Measurements from ENCODE around the gene PLEKHM1. TPM values are rescaled to one million over a fixed set of nuclear protein-coding genes. Genes with fewer than 3 reads are reported as not detected.

The PLEKHM1 gene
- total and polyA plus RNA-seq, 2 of the 4 experiments (the other 2 are of a cell fraction): 4.7 to 16.4 TPM

GRCh38 chr17:45398800-45399199, 91.7 kb downstream of the PLEKHM1 start:
- Histone ChIP-seq H3K4me1 (ENCODE audit: control insufficient read depth, insufficient read depth, low read length) (peaks cover 5% of the 10 kb centered on the region), H3K23ac (ENCODE audit: low read depth, low read length) (no peak overlapping the region), H3K4ac (ENCODE audit: low read depth, low read length) (no peak overlapping the region), H2BK5ac (ENCODE audit: low read depth, low read length, poor library complexity, severe bottlenecking) (no peak overlapping the region), H3K27ac (ENCODE audit: insufficient read depth, low read length) (no peak overlapping the region), H3K18ac (ENCODE audit: low read depth, low read length) (no peak overlapping the region), H3K56ac (ENCODE audit: extremely low read depth, insufficient read depth, low read length) (no peak overlapping the region), H4K20me1 (ENCODE audit: insufficient read depth, low read length) (no peaks in the 10 kb centered on the region), H4K8ac (ENCODE audit: low read depth in 2 of 2, low read length in 2 of 2) (no peak overlapping the region), H4K91ac (ENCODE audit: insufficient read depth, low read depth, low read length) (no peak overlapping the region), H2BK20ac (ENCODE audit: low read depth, low read length) (no peak overlapping the region), H4K5ac (ENCODE audit: low read depth, low read length) (no peak overlapping the region), H3K9ac (ENCODE audit: low read depth, low read length) (no peak overlapping the region), H3K79me1 (ENCODE audit: low read depth in 1 of 2, low read length in 2 of 2) (no peaks in the 10 kb centered on the region), H3K36me3 (ENCODE audit: control insufficient read depth, insufficient read depth, low read length) (no peaks in the 10 kb centered on the region), H3K9me1 (ENCODE audit: insufficient read depth, low read length) (no peaks in the 10 kb centered on the region), H2AFZ (replicated peaks; ENCODE audit: low read length, poor library complexity) (no peak overlapping the region), H2AK9ac (replicated peaks; ENCODE audit: low read depth, low read length, poor library complexity) (no peak overlapping the region), H3K27me3 (ENCODE audit: control insufficient read depth, insufficient read depth, low read length) (peaks cover 17% of the 10 kb centered on the region), H3K9me3 (ENCODE audit: control insufficient read depth, insufficient read depth, low read length) (no peaks in the 10 kb centered on the region), H2BK15ac (ENCODE audit: low read depth, low read length) (no peak overlapping the region), H3K14ac (replicated peaks; ENCODE audit: low read depth, low read length) (no peak overlapping the region), H3K4me2 (ENCODE audit: low read depth, low read length) (no peak overlapping the region), H2BK120ac (ENCODE audit: low read depth, low read length) (no peak overlapping the region), H2AK5ac (ENCODE audit: low read depth, low read length) (no peak overlapping the region), H3K4me3 (ENCODE audit: insufficient read depth, low read depth, low read length) (no peak overlapping the region)
- intact Hi-C loops (cut with micrococcal nuclease) (no loop called here), in situ Hi-C loops (cut with MboI; ENCODE audit: low sequenced_read_pairs) (no loop called here), dilution Hi-C loops (cut with HindIII; ENCODE audit: low sequenced_read_pairs, unreplicated experiment) (no loop called here)
- no TSS peak for BruUV-seq (replicated peaks)
- no peak for ATAC-seq (ENCODE audit: low read depth)
- ChIA-PET CTCF (interaction anchor here (0.6 kb wide), 1 partner anchor 170 kb away, joined by 8 read pairs; no protein-coding TSS in a partner anchor), POLR2A (ENCODE audit: unreplicated experiment) (no interaction called here)
- no peak for TF ChIP-seq POLR2A (IDR thresholded peaks at IDR 0.05; ENCODE audit: low read depth, low read length)
- DNase-seq: no peak
- no CpG with 5 or more reads among the region's 5 CpGs for WGBS, 2 experiments (ENCODE audit: extremely low coverage in 2 of 2, insufficient read length in 1 of 2)
